HG03045 (cell line): ENCODE measurements around the gene MT1H.

ENCODE experiments used
- ATAC-seq: cut with Tn5 transposase; IDR thresholded peaks from one replicate; pipeline ENCODE4 v1.9.1; 2021; ENCODE audit warnings: mild to moderate bottlenecking, moderate library complexity; ENCODE audit not compliant: unreplicated experiment

MT1H gene

DNA sequence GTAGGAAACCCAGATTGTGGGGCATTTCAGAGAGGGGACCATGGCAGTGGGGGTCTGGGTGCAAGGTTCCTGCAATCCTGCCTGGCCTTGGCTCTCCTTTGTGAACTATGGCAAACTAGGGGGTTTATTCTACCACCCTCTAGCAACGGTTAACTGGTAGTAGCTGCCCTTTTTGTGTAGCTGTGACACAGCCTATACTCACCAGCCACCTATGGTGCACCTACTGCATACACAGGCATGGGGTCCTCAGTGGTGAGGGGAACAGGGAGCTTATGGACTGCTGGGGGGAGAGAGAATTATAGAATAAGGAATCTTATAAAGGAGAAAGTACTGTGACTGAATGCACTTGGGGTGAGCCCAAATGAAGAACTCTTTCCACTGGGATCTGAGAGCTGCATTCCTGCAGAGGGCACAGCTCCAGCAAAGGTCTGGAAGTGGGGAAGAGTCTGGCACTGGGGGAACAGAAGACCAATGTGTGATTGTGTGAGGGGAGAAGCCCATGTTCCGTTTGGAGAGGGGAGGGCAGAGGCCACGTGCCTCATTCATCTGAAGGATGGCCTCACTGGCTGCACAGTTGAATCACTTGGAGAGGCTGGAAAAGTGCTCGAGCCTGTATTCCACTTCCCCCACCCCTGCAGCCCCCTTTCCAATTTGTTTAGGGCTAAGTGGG is 14.8 kb downstream of the MT1H start:
- no peak for ATAC-seq

DNA sequence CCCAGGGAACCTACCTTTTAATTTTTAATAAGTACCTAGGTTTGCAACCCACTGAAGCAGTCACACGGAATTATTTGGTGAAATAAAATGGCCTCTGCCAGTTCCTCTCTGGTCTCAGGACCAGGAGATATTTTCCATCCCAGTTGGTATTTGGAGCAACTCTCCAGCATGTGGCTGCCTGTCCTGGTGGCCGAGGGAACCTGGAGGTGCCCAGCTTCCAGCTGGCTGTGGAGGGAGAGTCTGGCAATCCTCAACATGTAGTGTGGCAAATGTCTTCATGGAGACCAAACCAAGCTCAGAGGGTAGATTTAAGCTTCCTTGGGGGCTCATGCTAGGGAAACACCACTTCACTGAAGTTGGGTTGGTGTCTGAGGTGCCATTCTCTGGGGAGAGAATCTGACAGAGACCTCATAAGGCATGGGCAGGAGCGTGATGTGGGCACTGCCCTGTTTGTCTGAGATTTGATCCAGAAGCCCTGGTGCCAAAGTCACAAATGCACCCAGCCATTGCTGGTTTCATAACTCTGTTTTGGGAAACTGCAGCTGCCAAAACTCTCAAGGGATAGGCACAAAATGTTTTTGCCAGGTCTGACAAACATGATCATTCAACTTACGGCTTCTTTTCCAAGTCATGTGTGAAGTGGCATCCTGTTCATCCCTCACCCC is 15.4 kb downstream of the MT1H start:
- no peak for ATAC-seq

DNA sequence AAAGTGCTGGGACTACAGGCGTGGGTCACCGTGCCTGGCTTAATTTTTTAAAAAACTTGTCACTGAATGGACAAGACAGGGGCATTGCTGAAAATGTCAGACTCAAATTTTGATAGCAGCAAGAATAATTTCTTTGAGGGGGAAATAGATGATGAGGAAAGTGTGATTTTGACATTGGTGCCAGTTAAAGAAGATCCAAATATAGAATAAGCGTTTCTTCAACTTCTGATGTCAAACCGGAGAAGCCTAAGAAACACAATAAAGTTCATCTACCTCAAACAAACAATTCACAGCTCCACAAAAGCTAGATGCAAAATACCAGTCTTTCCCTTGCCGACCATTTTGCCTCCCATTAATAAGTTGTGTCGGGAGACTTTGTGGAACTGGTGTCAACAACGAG is 17.1 kb downstream of the MT1H start:
- ATAC-seq, result no peak

DNA sequence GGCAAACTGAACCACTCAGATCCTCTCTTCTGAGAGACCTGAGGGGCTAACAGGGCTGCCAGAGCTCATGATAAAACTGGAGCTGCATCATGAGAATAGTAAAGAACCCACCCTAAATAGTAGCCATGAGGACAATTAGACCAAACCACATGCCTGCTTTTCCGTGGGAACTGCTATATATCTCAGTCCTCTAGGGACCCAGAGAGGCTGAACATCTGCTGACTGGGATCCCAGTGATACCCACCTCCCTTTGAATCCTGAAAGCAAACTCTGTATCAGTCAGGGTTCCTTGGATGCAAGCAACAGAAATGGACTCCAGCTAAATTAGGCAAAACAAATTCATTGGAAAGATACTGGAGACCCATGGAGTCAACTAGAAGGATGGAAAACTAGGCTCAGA is 19.1 kb downstream of the MT1H start:
- ATAC-seq, result no peak

GRCh38 chr16:56689171-56689570 is 19.6 kb downstream of the MT1H start:
- no peak for ATAC-seq

DNA sequence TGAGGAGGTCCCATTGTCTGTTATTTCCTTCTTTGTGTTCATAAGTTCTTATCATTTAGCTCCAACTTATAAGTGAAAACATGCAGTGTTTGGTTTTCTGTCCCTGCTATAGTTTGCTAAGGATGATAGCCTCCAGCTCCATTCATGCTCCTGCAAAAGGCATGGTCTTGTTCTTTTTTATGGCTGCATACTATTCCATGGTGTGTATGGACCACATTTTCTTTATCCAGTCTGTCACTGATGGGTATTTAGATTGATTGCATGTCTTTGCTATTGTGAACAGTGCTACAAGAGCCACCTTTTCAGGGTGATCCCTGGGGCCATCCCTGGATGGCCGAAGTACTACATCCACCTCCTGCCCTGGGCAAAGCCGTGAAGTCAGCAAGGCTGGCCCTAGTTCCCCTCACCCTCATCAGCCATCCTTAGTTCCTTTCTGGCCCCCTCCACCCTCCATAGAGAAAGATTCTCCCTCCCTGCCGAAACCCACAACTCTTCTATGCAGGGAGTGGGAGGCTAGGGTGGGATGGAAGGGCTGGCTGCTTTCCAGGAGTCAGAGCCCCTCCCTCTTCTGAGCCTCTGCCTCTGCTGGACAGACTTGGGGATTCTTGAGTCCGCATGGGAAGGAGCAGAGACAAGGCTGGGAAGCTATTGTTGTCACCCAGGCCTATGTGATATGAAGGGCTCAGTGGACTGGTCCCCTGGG is 21.0 kb downstream of the MT1H start:
- no peak for ATAC-seq

DNA sequence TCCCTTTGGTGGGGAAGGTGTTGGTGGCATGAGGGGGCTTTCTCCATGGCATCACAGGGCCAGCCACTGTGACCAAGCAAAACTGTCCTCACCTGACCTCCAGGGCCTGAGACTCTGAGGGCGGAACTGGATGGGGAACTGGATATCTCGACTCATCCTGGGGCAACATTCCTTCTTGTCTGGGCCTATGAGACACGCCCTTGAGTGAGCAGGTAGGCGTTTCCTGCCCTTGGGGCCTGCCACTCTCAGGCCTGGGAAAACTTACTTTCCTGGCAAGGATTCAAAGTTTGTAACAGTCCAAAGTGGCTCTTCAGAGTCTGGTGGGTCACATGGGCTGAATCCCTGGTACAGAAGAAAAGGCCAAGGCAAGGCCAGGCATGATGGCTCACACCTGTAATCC is 22.3 kb downstream of the MT1H start:
- ATAC-seq, result no peak

- no peak for ATAC-seq
Observed at GRCh38 chr16:56695246-56695645, 25.6 kb downstream of the MT1H start.

- no peak for ATAC-seq
Observed at GRCh38 chr16:56697456-56698155, 28.0 kb downstream of the MT1H start.

- no peak for ATAC-seq
Observed at GRCh38 chr16:56700195-56700594, 30.6 kb downstream of the MT1H start.

DNA sequence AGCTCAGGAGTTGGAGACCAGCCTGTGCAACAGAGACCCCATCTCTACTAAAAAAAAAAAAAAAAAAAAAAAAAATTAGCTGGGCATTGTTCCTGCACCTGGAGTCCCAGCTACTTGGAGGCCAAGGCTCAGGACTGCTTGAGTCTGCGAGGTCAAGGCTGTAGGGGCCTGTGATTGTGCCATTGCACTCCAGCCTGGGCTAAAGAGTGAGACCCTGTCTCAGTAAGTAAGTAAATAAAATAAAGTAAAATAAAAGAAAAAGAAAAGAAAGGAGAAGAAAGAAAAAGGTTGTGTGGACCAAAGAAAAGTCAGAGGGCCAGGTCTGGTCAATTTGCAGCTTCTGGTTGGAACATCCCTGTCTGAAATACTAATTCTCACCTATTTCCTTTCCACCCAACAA is 31.0 kb downstream of the MT1H start:
- no peak for ATAC-seq

DNA sequence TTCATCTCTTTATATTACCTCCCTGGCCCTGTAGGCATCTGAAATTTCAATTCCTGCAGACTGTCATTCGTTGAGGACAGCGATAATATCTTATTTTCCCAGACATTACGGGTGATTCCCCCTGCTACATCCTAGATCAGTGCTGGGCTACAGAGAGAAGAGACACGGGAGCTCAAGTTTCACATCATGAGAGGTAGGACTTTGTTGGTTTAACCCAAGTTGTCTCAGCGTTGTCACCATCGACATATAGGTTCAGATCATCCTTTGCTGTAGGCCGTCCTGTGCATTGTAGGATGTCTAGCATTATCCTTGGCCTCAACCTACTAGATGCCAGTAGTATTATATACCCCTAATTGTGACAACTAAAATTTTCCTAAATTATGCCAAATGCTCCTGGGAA is 31.9 kb downstream of the MT1H start:
- ATAC-seq, result no peak

DNA sequence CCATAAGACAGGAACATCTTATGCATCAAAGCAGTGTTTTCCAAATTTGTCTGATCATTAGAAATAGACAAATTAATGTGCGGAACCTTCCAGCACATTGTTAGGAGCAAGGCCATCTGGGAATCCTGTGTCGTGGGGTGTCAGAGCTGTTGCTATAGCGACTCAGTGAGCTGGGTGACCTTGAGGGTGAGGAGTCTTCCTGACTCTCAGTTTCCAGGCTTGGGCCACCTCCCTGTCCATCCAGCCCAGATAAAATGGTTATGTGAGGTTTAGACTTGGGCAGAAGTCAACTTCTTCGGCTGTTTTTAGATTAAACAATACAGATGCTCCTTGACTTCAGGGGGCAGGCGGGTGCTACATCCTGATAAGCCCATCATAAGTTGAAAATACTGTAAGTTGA is 33.2 kb downstream of the MT1H start:
- no peak for ATAC-seq

- no peak for ATAC-seq
Observed at GRCh38 chr16:56708525-56709442, 39.2 kb downstream of the MT1H start.

DNA sequence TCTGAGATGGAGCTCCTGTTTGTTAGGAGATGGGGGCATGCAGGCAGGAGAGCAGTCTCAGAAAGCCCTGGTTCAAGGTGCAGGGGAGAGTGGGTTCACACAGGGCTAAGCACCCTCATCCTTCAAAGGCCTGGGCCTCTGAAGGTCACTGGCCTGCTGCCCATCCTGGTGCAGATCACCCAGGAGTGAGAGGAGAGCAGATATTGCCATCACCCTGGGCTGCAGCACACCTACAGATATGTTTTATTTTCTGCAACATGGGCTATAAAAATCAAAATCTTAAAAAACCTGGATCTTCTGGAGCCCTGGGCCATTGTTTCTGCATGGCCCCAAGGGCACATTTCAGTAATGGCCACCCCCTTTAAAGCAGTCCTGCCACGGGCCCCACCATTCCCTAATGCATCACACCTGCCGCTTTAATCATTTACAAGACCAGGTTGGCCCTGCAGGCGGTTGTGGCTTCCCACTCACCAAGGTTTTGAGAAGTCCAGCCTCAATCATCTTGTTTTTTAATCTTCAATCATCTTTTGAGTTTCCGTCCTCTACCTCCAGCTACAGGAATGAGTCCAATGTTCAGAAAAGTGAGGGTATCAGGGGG is 39.9 kb downstream of the MT1H start:
- no peak for ATAC-seq

- ATAC-seq, result no peak
Observed at GRCh38 chr16:56710181-56710737, 40.6 kb downstream of the MT1H start.

DNA sequence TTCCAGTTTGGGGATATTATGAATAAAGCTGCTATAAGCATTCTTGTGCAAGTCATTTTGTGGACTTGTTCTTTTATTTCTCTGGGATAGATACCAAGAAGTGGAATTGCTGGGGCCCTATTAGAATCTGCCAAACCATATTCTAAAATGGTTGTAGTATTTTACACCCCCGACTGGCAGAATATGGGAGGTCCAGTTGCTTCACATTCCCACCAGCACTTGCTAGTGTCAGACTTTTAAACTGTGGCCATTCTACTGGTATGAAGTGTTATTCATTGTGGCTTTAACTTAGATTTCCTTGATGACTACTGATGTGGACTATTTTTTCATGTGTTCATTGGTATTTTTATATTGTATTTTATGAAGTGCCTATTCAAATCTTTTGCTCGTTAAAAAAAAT is 42.2 kb downstream of the MT1H start:
- ATAC-seq, result no peak

DNA sequence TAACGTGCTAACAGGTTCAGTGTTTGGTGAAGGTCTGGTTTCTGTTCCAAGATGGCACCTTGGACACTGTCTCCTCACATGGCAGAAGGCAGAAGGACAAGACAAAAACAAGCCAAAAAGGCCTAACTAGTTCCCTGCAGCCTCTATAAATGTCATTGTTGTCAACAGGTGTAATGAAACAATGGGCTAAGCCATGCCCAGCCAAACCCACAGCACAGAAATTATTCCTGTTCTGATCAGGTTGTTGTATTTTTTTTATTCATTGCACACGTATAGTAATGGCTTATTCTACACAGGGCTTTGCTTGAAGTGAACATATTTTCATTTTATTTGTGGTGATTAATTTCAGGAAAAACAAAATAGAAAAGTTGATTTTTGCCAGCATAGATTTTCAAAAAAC is 44.2 kb downstream of the MT1H start:
- ATAC-seq, result no peak

DNA sequence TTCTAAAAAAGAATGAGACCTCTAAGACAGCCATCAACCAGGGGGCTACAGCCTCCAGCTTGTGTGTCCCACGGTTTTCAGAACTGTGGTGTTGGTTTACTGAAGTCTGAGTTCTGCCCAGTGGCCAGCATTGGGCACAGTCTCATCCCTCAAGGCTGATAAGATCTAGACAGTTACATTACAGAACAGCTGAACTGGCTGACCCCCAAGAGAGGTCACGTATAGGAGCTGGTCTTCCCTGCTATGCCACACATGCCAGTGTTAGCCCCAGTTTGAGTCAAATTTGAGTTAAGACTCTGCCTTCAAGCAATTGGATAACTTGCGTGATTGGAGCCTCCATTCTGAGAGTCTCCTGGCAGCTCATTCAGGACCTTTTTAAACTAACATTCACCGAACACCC is 45.5 kb downstream of the MT1H start:
- no peak for ATAC-seq

- no peak for ATAC-seq
Observed at GRCh38 chr16:56716761-56717160, 47.1 kb downstream of the MT1H start.
